Effector CD4-positive, alpha-beta T cell (primary cell): Measurements from ENCODE around the gene PRMT7.

Source experiments
- DNase-seq: peaks from one replicate; pipeline ENCODE4 v3.0.0-alpha.2; 2020

Gene PRMT7

DNA sequence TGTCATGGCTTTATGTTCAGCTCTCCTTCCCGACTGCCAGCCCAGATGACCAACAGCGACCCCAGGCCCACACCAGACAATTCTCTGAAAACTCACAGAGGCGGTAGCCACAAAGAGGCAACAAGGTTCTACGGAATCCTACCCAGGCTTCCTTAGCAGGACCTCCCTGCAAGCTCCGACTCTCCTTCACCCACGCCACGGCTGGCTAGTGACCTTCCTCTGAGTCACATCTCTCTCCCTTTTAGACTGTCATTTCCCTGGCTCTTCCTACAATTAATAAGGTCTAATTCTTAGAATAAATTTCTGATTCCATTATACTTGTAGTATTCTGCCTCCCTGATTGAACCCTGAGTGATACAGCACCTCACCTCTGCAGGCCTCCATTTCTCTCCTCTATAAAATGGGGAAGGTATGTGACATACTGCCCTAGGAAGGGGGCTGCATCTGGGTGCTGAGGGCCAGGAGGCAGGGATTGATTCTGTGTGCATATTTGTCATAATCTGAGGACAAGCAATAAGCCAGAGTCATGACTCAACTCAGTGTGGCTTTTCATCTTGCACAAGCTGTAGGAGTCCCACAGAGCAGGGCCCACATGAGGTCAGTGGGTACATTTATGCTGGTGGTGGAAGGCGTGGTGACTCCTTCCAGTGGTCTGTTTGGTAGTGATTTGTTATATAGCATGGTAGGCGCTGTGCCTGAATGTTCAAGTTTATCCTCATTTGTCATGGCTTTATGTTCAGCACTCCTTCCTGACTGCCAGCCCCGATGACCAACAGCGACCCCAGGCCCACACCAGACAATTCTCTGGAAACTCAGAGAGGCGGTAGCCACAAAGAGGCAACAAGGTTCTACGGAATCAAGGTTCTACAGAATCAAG lies 91.3 kb downstream of the PRMT7 start:
- no peak for DNase-seq

DNA sequence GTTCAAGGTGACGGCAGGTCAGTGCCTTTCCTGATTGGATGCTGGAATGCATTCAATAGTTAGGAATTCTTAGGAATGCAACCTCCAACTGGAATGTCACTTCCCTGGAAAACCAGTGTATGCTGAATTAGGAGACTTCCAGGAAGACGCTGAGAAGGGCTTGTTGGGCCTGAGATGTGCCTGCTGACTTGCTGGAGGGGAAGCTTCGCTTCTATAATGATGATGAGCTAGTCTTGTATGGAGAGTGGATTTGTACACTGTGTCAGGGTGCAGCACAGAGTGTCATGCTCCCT lies 91.9 kb downstream of the PRMT7 start:
- no peak for DNase-seq

DNA sequence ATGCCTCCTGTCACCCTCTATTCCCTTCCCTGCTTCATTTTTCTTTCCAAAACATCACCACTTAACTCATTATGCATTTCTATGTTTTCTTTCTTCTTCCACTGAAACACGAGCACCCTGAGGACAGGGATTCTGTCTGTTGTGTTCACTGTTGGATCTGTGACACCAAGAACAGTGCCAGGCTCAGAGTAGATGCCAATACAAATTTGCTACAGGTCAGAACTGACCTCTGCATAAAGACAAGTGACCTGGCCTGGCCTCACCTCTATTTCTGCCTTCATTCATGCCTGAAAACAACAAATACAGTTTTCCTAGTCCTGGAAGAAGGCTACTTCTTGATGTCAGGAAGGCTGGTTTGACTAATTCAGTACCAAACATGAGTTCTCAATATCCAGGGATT lies 92.4 kb downstream of the PRMT7 start:
- DNase-seq: no peak

- DNase-seq: no peak
Measured at GRCh38 chr16:68403704-68404103, 92.9 kb downstream of the PRMT7 start.

- no peak for DNase-seq
Measured at GRCh38 chr16:68404736-68405345, 94.0 kb downstream of the PRMT7 start.

- DNase-seq: no peak
Measured at GRCh38 chr16:68406458-68407152, 95.8 kb downstream of the PRMT7 start.
